ENCODE data around the gene QRFP. TPM values are rescaled to one million over a fixed set of nuclear protein-coding genes. Genes with fewer than 3 reads are reported as not detected.

Gene QRFP
- total RNA-seq, 6 experiments from 2014 or later = 3.3 TPM; not detected in 5

DNA sequence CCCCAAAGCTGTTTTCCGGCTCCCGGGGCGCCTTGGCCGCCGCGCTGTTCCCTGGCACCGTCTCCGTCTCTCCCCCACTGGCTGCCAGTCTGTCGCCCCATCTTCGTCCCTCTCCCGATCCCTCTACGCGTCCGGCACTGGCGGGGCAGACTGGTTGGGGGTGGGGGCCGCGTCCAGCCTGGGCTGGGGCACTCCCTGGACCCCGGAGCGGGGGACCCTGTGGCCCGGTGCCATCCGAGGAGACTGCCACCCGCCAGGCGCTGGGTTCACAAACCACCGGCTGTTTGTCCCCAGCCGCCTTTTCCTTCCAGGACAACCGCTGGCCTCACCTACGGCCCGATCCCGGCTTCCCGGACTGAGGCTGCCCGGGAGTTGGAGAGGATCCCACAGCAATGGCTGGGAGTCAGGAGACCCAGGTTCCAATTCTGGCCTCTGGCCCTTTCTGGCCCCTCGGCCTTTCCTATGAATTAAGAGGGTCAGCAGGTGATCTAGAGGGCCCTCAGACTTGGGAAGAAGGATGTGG lies 43.5 kb upstream of the QRFP start:
- ATAC-seq (no peak), DNase-seq (no peak)
- no peak overlapping the region for H3K4me3 ChIP-seq
- TF ChIP-seq, protein P1, sequence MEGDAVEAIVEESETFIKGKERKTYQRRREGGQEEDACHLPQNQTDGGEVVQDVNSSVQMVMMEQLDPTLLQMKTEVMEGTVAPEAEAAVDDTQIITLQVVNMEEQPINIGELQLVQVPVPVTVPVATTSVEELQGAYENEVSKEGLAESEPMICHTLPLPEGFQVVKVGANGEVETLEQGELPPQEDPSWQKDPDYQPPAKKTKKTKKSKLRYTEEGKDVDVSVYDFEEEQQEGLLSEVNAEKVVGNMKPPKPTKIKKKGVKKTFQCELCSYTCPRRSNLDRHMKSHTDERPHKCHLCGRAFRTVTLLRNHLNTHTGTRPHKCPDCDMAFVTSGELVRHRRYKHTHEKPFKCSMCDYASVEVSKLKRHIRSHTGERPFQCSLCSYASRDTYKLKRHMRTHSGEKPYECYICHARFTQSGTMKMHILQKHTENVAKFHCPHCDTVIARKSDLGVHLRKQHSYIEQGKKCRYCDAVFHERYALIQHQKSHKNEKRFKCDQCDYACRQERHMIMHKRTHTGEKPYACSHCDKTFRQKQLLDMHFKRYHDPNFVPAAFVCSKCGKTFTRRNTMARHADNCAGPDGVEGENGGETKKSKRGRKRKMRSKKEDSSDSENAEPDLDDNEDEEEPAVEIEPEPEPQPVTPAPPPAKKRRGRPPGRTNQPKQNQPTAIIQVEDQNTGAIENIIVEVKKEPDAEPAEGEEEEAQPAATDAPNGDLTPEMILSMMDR (IDR thresholded peaks at IDR 0.05) = no peak
- TF ChIP-seq POLR2A (IDR thresholded peaks at IDR 0.05) = no peak
- WGBS (ENCODE audit: insufficient coverage, low coverage, low lambda C conversion rate, missing lambda C conversion rate) = under 1% methylated on average over 20 of the region's 32 CpGs
- H3K27ac ChIP-seq = no peak overlapping the region
- no peaks in the 10 kb centered on the region for H3K36me3 ChIP-seq
- peaks cover 0 to 10% (median 0%) of the 10 kb centered on the region in 4 donors for H3K4me1 ChIP-seq
- peaks cover 0 to 36% of the 10 kb centered on the region in 2 donors for H3K27me3 ChIP-seq
- no peaks in the 10 kb centered on the region for H3K9me3 ChIP-seq
- intact Hi-C loops (cut with DNase I) = loop anchor here in 1 of 2 donors (5.0 kb wide), 2 partner anchors 73 to 233 kb away; no protein-coding TSS in a partner anchor

DNA sequence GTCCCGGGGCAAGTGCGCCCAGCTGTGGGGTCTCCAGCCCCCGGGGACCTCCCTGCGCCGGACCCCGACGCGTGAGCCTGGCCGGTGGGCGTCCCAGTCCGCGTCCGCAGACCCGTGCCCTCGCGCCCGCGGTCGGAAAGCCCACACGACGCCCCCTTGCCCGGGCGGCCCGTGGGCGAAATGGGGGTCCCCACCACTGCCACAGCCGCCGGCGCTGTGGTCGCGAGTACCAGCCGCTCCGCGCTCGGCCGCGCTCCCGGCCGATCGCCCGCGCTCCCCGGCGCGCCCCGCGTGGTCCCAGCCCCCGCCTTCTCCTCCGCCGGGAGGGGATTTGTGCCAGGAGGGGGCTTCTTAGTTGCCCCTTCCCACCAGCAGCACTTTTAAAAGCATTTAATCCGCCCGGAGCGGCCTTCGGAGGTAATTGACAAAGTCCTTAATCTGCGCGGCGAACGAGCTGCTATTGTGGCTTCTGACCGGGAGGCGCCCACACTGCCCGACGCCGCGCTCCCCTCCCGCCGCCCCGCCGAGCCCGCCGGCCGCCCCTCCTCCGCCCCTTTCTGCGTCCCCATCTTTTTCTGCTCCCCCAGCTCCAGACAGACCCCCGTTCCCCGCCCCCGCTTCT lies 42.9 kb upstream of the QRFP start:
- ATAC-seq = no peak
- Histone ChIP-seq H3K27me3 (peaks cover 0 to 36% of the 10 kb centered on the region in 2 donors), H3K4me3 (peak overlapping the region in 2 of 3 donors; percentile 20 to 39), H3K27ac (no peak overlapping the region), H3K36me3 (no peaks in the 10 kb centered on the region), H3K4me1 (peaks cover 0 to 10% (median 0%) of the 10 kb centered on the region in 4 donors), H3K9me3 (no peaks in the 10 kb centered on the region)
- 4% methylated on average over 4 of the region's 75 CpGs for WGBS (ENCODE audit: insufficient coverage, low coverage, low lambda C conversion rate, missing lambda C conversion rate)
- intact Hi-C loops (cut with DNase I) = loop anchor here in 1 of 2 donors (5.0 kb wide), 2 partner anchors 72 to 232 kb away; no protein-coding TSS in a partner anchor
- TF ChIP-seq POLR2A (IDR thresholded peaks at IDR 0.05) = no peak
- TF ChIP-seq, protein P1 (IDR thresholded peaks at IDR 0.05) = no peak
- DNase-seq = no peak

DNA sequence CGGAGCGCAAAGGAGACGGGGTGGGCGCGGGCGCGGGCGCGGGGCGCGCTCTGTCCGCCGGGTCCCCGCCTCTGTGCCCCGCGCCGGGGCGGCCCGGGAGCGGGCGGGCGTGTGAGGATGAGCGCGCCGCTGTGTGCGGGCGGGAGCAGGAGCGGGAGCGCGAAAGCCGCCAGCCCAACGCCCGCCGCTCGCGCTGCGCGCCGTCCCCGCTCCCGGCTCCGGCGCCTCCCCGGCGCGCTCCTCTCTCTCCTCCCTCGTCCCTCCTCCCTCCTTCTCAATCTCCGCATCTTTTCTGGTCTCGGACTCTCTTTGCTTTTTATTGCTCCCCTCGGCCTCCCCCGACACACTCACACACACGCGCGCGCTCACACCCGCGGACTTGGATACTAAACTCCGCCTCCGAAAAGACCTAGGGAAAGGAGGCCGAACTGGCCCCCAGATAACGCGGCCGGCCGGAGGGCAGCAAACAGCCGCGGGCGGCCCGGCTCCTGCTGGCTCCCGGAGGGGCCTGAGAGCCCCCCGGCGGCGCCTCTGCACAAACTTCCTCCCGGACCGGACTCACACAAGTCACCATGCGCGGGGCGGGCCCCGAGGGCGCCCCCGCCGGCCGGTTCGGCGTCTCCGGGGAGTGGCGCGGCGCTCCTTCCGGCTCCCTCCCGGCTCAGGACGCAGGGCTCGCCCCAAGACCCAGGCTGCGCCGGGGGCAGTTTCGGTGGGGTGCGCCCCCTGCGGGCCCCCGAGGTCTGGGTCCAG lies 42.2 kb upstream of the QRFP start, which contains the start of gene FIBCD1:
TSS of gene FIBCD1 (minus strand) at position 596 of the 753 bp plus-strand sequence. CDS start 640 bp downstream, outside the sequence.
- under 1% methylated on average over 28 of the region's 98 CpGs for WGBS (ENCODE audit: insufficient coverage, low coverage, low lambda C conversion rate, missing lambda C conversion rate)
- no peaks in the 10 kb centered on the region for H3K9me3 ChIP-seq
- ATAC-seq = no peak
- no peak for TF ChIP-seq POLR2A (IDR thresholded peaks at IDR 0.05)
- TF ChIP-seq, protein P1 (IDR thresholded peaks at IDR 0.05) = peak in 3 of 4 donors; percentile 8 to 23 (median 15)
- H3K36me3 ChIP-seq = no peaks in the 10 kb centered on the region
- no peak within 1 kb of the TSS for H3K27ac ChIP-seq
- intact Hi-C loops (cut with DNase I) = no loop called here
- peaks cover 0 to 10% (median 0%) of the 10 kb centered on the region in 4 donors for H3K4me1 ChIP-seq
- H3K27me3 ChIP-seq = peaks cover 0 to 36% of the 10 kb centered on the region in 2 donors
- no peak for DNase-seq
- H3K4me3 ChIP-seq = peak within 1 kb of the TSS in 2 of 3 donors; percentile 20 to 39

DNA sequence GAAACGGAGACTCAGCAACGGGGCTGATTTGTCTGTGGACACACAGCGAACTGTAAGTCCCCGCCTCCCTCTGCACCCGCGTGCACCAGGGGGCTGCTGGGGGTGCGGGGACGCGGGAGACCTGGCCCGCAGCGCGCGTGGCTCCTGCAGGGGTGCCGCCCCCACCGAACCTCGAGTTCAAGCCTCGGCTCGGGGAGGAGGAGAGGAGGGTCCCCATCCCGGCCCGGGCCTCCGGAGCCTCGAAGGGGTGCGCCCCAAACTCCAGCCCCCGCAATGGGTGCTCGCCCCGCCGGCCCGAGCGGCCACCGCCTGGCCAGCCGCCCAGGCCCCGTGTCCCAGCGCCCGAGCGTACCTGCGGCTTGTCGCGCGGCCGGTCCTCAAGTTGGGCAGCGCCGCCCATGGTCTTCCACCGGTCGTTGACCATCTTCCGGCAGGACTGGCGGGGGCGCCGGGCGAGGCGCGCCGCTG lies 41.6 kb upstream of the QRFP start:
- TF ChIP-seq POLR2A (IDR thresholded peaks at IDR 0.05) = no peak
- TF ChIP-seq, protein P1 (IDR thresholded peaks at IDR 0.05) = no peak
- peak overlapping the region in 1 of 3 donors; percentile 39 for H3K4me3 ChIP-seq
- ATAC-seq = no peak
- WGBS (ENCODE audit: insufficient coverage, low coverage, low lambda C conversion rate, missing lambda C conversion rate) = 17% methylated on average over 2 of the region's 52 CpGs
- no peak overlapping the region for H3K27ac ChIP-seq
- peaks cover 0 to 10% (median 0%) of the 10 kb centered on the region in 4 donors for H3K4me1 ChIP-seq
- no peaks in the 10 kb centered on the region for H3K36me3 ChIP-seq
- H3K9me3 ChIP-seq = no peaks in the 10 kb centered on the region
- peaks cover 0 to 36% of the 10 kb centered on the region in 2 donors for H3K27me3 ChIP-seq
- intact Hi-C loops (cut with DNase I) = no loop called here
- DNase-seq = no peak

Data from right lobe of liver (tissue), 6 donors.